D341Med (cell line): Measurements from ENCODE around the gene RNF217.
"Not testable (repeated sequence)": the region's sequence is repeated elsewhere in the genome, so short reads cannot be mapped to it uniquely, and the experiment has no call there.

Source experiments
- DNase-seq: peaks from one replicate; pipeline ENCODE4 v3.0.0; 2012; ENCODE audit warnings: low spot score

The RNF217 gene, protein sequence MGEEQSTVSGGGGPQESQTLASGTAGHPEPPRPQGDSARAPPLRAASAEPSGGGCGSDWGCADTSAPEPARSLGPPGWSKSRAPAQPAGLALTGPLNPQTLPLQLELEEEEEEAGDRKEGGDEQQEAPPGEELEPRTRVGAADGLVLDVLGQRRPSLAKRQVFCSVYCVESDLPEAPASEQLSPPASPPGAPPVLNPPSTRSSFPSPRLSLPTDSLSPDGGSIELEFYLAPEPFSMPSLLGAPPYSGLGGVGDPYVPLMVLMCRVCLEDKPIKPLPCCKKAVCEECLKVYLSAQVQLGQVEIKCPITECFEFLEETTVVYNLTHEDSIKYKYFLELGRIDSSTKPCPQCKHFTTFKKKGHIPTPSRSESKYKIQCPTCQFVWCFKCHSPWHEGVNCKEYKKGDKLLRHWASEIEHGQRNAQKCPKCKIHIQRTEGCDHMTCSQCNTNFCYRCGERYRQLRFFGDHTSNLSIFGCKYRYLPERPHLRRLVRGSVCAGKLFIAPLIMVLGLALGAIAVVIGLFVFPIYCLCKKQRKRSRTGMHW

GRCh38 chr6:124961777-124962638, at the start of gene RNF217:
Gene RNF217 (plus strand): TSS chr6:124962437. CDS start chr6:124962545, 108 bp downstream.
- peak; percentile 83 for DNase-seq

DNA sequence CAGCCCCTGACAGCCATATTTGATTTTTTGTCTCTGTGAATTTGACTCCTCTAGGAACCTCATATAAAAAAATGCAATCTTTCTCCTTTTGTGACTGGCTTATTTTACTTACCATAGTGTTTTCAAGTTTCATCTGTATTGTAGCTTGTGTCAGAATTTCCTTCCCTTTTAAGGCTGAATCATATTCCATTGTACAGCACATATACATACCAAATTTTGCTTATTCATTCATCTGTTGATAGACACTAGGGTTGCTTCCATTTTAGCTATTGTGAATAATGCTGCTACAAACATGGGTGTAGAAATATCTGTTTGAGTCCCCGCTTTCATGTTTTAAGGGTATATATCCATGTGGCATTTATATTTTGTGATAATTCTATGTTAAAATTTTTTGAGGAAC, 49.2 kb upstream of the RNF217 start:
- DNase-seq: no peak

GRCh38 chr6:124917769-124918168, 44.5 kb upstream of the RNF217 start:
- DNase-seq: no peak

DNA sequence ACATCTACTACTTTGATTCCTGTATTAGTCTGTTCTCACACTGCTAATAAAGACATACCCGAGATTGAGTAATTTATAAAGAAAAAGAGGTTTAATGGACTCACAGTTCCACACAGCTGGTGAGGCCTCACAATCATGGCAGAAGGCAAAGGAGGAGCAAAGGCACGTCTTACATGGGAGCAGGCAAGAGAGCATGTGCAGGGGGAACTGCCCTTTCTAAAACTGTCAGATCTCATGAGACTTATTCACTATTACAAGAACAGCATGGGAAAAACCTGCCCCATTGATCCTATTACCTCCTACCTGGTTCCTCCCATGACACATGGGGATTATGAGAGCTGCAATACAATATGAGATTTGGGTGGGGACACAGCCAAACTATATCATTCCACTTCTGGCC, 42.5 kb upstream of the RNF217 start:
- DNase-seq: not testable (repeated sequence)

DNA sequence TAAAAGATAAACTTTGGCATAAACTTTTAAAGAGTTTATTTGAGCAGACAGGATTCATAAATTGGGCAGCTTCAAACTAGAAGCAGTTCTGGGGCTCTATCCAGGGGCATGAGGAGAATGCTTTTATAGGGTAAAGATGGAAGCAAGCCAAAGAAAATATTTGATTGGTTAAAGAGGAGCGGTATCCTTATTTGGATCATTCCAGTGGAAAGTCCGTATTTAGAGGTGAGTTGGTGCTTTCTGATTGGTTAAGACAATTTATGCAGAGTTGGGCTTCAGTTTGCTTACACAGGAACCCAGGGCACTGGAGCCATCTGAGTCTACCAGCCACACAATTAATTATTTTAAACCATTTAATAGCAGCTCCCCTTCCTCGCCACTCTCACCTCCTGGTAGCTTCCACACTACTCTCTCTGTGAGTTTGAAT, 37.9 kb upstream of the RNF217 start:
- no peak for DNase-seq

DNA sequence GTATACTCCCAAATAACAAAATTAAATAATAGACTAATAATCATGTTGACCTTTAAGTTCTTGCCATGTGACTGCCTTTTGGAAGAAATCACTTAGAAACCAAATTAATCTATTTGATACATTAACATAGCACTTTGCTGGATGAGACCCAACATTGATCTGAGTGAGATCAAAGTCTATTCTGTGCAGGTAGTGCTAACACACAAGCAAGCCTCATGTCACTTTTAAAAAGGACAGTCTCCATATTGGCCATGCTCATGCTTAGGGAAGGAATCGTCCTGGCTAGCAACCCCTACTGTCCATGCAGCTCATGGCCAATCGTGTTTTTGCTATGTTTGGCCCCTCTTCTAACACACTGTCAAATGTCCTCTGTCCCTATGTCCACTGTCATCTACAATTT, 35.8 kb upstream of the RNF217 start:
- no peak for DNase-seq

GRCh38 chr6:124927806-124928205, 34.4 kb upstream of the RNF217 start:
- no peak for DNase-seq

GRCh38 chr6:124928851-124929250, 33.4 kb upstream of the RNF217 start:
- DNase-seq: peak; percentile 37

DNA sequence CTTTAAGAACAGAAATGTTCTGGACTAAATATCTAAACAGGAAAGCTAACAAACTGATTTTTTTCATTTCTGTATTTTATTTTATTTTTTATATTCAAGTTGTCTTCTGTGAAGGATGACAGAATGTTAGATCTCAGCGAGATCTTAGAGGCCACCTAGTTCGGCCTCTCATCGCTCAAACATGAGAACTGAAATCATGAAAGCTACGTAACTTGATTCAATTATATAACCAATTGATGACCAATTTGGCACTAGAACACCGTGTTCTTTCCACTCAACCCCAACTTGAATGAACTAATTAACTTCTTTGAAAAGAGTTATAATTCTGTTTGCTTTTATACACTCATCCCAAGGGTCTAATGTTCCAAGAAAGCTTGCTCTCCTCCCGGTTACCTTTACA, 24.6 kb upstream of the RNF217 start:
- no peak for DNase-seq

GRCh38 chr6:124941259-124941658, 21.0 kb upstream of the RNF217 start:
- no peak for DNase-seq

DNA sequence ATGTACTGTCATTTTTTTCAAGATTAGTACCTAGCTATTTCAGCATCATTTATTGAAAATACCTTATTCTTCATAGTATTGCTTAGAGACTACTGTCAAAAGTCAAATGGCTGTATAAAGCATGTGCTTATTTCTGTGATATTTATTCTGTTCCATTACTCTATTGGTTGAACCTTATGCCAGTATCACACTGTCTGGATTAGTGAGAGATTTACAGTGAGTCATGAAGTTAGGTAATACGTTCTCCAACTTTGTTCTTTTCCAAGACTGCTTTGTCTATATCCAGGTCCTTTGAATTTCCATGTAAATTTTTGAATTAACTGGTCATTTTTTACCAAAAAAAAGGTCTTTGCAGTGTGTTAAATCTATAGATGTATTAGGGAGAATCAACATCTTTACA, 18.6 kb upstream of the RNF217 start:
- DNase-seq: no peak

DNA sequence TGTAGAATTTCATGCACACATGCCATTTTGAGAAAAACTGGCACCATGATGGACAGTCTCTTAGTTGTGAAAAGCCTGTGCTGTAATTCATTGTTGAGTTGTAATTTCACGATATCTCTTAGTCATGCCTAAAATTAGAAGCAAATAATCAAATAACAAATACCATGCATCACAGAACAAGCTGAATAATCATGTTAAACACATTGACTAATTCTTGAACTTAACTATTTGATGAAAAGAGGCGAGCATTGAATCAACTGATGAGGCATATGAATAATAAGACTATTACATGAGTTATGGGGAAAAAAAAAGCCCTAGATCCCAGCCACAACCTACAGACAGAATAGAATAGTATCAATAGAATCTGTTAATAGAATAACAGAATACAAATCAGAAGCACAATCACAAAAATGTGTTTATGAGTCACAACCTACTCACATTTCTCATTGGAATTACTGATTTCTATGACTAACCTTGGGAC, 14.2 kb upstream of the RNF217 start:
- DNase-seq: no peak

DNA sequence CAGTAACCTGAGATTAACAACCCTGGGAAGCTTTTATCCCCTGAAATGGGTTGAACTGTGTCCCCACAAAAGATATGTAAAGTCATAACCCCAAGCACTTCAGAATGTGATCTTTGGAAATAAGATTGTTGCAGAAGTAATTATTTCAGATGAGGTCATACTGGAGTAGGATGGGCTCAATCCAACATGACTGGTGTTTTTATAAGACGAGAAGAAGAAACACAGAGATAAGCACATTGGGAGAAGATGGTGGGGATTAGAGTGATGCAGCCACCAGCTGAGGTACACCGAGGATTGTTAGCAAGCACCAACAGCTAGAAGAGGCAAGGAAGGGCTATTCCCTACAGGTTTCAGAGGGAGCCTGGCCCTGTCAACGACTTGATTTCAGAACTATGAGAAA, 12.5 kb upstream of the RNF217 start:
- DNase-seq: no peak

GRCh38 chr6:124953808-124954207, 8.4 kb upstream of the RNF217 start:
- no peak for DNase-seq

GRCh38 chr6:124955108-124955856, 7.0 kb upstream of the RNF217 start:
- DNase-seq: peak; percentile 37

GRCh38 chr6:124956018-124956417, 6.2 kb upstream of the RNF217 start:
- no peak for DNase-seq

GRCh38 chr6:124958149-124958548, 4.1 kb upstream of the RNF217 start:
- no peak for DNase-seq

GRCh38 chr6:124958759-124959354, 3.4 kb upstream of the RNF217 start:
- no peak for DNase-seq

GRCh38 chr6:124960757-124961463, 1.3 kb upstream of the RNF217 start:
- no peak for DNase-seq

DNA sequence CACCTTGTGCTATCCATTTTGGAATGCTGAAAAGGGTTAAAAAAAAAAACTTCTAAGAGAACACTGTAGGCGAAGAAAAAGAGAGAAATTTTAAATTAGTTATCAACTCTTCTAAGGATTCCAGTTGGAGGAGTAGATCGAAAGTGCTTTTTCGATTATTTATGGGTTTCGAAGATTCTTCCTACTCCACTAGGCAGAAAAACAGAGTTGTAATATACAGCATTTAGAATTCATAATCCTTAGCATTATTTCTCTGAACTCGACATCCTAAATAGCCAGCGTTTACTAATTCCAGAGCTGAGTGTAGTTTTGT, 817 bp upstream of the RNF217 start:
- DNase-seq: no peak
